Mammary epithelial cell (primary cell): ENCODE data around the gene CCDC85B.

Source experiments
- EZH2 ChIP-seq: IDR thresholded peaks from 2 replicates; pipeline ENCODE4 v1.6.1; 2012; ENCODE audit warnings: low read length, inconsistent platforms, borderline replicate concordance
- TF ChIP-seq, protein P1 (sequence below), 2 donors: IDR thresholded peaks in 1 of 2; conservative IDR thresholded peaks in 1 of 2; 2 replicates each; pipeline ENCODE4 v1.5.1; 2011 to 2012; ENCODE audit warnings: inconsistent platforms in 2 of 2, low read length in 2 of 2, mild to moderate bottlenecking in 2 of 2, control low read depth in 1 of 2, low read depth in 1 of 2; ENCODE audit not compliant: insufficient read depth in 1 of 2; ENCODE audit errors: extremely low read depth in 1 of 2

DNA sequence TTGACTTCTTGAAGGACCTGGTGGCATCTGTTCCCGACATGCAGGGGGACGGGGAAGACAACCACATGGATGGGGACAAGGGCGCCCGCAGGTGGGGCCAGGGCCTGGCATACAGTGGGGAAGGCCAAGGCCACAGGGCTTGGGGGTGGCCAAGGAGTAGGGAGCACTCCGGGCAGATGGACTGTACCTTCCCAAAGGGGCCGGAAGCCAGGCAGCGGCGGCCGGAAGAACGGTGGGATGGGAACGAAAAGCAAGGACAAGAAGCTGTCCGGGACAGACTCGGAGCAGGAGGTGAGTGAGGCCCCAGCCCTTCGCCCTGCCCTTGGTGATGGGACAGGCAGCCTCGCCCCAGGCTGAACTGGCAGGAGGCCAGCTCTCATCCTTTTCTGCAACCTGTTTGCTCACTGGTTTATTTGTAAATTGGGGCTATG is 29.9 kb downstream of the CCDC85B start:
- TF ChIP-seq, protein P1, sequence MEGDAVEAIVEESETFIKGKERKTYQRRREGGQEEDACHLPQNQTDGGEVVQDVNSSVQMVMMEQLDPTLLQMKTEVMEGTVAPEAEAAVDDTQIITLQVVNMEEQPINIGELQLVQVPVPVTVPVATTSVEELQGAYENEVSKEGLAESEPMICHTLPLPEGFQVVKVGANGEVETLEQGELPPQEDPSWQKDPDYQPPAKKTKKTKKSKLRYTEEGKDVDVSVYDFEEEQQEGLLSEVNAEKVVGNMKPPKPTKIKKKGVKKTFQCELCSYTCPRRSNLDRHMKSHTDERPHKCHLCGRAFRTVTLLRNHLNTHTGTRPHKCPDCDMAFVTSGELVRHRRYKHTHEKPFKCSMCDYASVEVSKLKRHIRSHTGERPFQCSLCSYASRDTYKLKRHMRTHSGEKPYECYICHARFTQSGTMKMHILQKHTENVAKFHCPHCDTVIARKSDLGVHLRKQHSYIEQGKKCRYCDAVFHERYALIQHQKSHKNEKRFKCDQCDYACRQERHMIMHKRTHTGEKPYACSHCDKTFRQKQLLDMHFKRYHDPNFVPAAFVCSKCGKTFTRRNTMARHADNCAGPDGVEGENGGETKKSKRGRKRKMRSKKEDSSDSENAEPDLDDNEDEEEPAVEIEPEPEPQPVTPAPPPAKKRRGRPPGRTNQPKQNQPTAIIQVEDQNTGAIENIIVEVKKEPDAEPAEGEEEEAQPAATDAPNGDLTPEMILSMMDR (conservative IDR thresholded peaks at IDR 0.05 in 1 of 2, IDR thresholded peaks at IDR 0.05 in 1 of 2; ENCODE audit: extremely low read depth in 1 of 2, insufficient read depth in 1 of 2, low read depth in 1 of 2, low read length in 2 of 2), result no peak
- no peak for TF ChIP-seq EZH2
